ENCODE measurements around the gene FLNB. TPM values are rescaled to one million over a fixed set of nuclear protein-coding genes. Genes with fewer than 3 reads are reported as not detected.

The FLNB gene
- total and polyA plus RNA-seq, 2 of the 13 experiments (the other 11 are each of a cell fraction or from before 2014, with no cell fraction given), result 106 to 130 TPM

DNA sequence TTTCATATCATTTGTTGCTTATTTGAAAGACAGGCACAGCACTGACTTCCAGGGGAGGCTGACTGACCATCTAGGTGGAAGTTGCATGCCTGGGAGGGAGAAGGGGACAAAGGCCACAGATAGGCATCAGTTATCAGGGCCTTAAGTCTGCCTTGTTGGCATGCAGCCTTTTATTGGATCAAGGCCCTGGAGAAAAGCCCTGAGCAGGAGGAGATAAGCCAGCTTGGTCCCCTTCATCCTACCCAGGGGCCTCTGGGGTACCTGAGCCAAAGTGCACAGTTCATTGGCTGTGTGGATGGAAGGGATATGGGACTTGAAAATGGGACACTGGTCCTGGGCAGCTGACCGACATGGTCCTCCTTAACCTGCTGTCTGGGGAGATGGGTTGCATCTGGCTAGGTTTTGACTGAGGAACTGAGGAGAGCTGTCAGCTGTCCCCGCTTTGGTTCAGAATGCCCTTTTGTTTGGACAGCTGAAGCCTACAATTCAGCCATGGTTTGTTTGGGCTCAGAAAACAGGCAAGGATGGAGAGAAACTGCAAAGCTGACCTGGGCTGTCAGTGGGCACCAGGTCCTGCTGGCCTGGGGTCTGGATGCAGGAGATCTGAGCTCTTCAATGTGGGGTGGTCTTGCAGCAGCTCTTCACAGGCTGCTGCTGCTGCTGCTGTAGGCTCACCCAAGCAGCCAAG, 60.0 kb downstream of the FLNB start (continued):
- TF ChIP-seq EP300 (IDR thresholded peaks at IDR 0.05; ENCODE audit: low read depth in 2 of 2, low read length in 2 of 2) (peak in 1 of 2 experiments; percentile 56; a peak in 1 of 4 replicates), EP300 (CRISPR knock-in tag; IDR thresholded peaks at IDR 0.05; ENCODE audit: borderline replicate concordance) (no peak), HIVEP1 (CRISPR knock-in tag; IDR thresholded peaks at IDR 0.05) (no peak), ZNF274 (CRISPR knock-in tag; IDR thresholded peaks at IDR 0.05) (0 out of 2 replicates have a peak, but pooled peaks have one; percentile 53), IKZF1 (IDR thresholded peaks at IDR 0.05) (no peak), ZNF746 (CRISPR knock-in tag; IDR thresholded peaks at IDR 0.05) (no peak), ZFP62 (CRISPR knock-in tag; IDR thresholded peaks at IDR 0.05) (no peak), NR2C2 (CRISPR knock-in tag; IDR thresholded peaks at IDR 0.05; ENCODE audit: borderline replicate concordance) (no peak), ZBTB42 (CRISPR knock-in tag; IDR thresholded peaks at IDR 0.05) (no peak), MXD4 (CRISPR knock-in tag; IDR thresholded peaks at IDR 0.05) (no peak), ZIK1 (CRISPR knock-in tag; IDR thresholded peaks at IDR 0.05; ENCODE audit: borderline replicate concordance, low read depth) (no peak), SRSF9 (IDR thresholded peaks at IDR 0.05; ENCODE audit: borderline replicate concordance, insufficient read depth, low read depth, low read length, poor library complexity, severe bottlenecking) (no peak), CCDC6 (CRISPR knock-in tag; IDR thresholded peaks at IDR 0.05) (no peak)
- TF ChIP-seq, protein P1, sequence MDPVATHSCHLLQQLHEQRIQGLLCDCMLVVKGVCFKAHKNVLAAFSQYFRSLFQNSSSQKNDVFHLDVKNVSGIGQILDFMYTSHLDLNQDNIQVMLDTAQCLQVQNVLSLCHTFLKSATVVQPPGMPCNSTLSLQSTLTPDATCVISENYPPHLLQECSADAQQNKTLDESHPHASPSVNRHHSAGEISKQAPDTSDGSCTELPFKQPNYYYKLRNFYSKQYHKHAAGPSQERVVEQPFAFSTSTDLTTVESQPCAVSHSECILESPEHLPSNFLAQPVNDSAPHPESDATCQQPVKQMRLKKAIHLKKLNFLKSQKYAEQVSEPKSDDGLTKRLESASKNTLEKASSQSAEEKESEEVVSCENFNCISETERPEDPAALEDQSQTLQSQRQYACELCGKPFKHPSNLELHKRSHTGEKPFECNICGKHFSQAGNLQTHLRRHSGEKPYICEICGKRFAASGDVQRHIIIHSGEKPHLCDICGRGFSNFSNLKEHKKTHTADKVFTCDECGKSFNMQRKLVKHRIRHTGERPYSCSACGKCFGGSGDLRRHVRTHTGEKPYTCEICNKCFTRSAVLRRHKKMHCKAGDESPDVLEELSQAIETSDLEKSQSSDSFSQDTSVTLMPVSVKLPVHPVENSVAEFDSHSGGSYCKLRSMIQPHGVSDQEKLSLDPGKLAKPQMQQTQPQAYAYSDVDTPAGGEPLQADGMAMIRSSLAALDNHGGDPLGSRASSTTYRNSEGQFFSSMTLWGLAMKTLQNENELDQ (CRISPR knock-in tag; IDR thresholded peaks at IDR 0.05; ENCODE audit: borderline replicate concordance), result no peak
- TF ChIP-seq, protein P2, sequence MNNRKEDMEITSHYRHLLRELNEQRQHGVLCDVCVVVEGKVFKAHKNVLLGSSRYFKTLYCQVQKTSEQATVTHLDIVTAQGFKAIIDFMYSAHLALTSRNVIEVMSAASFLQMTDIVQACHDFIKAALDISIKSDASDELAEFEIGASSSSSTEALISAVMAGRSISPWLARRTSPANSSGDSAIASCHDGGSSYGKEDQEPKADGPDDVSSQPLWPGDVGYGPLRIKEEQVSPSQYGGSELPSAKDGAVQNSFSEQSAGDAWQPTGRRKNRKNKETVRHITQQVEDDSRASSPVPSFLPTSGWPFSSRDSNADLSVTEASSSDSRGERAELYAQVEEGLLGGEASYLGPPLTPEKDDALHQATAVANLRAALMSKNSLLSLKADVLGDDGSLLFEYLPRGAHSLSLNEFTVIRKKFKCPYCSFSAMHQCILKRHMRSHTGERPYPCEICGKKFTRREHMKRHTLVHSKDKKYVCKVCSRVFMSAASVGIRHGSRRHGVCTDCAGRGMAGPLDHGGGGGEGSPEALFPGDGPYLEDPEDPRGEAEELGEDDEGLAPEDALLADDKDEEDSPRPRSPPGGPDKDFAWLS (CRISPR knock-in tag; IDR thresholded peaks at IDR 0.05; ENCODE audit: borderline replicate concordance), result no peak
- TF ChIP-seq, protein P3, sequence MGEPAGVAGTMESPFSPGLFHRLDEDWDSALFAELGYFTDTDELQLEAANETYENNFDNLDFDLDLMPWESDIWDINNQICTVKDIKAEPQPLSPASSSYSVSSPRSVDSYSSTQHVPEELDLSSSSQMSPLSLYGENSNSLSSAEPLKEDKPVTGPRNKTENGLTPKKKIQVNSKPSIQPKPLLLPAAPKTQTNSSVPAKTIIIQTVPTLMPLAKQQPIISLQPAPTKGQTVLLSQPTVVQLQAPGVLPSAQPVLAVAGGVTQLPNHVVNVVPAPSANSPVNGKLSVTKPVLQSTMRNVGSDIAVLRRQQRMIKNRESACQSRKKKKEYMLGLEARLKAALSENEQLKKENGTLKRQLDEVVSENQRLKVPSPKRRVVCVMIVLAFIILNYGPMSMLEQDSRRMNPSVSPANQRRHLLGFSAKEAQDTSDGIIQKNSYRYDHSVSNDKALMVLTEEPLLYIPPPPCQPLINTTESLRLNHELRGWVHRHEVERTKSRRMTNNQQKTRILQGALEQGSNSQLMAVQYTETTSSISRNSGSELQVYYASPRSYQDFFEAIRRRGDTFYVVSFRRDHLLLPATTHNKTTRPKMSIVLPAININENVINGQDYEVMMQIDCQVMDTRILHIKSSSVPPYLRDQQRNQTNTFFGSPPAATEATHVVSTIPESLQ (CRISPR knock-in tag; conservative IDR thresholded peaks at IDR 0.05), result no peak
- TF ChIP-seq, protein P4, sequence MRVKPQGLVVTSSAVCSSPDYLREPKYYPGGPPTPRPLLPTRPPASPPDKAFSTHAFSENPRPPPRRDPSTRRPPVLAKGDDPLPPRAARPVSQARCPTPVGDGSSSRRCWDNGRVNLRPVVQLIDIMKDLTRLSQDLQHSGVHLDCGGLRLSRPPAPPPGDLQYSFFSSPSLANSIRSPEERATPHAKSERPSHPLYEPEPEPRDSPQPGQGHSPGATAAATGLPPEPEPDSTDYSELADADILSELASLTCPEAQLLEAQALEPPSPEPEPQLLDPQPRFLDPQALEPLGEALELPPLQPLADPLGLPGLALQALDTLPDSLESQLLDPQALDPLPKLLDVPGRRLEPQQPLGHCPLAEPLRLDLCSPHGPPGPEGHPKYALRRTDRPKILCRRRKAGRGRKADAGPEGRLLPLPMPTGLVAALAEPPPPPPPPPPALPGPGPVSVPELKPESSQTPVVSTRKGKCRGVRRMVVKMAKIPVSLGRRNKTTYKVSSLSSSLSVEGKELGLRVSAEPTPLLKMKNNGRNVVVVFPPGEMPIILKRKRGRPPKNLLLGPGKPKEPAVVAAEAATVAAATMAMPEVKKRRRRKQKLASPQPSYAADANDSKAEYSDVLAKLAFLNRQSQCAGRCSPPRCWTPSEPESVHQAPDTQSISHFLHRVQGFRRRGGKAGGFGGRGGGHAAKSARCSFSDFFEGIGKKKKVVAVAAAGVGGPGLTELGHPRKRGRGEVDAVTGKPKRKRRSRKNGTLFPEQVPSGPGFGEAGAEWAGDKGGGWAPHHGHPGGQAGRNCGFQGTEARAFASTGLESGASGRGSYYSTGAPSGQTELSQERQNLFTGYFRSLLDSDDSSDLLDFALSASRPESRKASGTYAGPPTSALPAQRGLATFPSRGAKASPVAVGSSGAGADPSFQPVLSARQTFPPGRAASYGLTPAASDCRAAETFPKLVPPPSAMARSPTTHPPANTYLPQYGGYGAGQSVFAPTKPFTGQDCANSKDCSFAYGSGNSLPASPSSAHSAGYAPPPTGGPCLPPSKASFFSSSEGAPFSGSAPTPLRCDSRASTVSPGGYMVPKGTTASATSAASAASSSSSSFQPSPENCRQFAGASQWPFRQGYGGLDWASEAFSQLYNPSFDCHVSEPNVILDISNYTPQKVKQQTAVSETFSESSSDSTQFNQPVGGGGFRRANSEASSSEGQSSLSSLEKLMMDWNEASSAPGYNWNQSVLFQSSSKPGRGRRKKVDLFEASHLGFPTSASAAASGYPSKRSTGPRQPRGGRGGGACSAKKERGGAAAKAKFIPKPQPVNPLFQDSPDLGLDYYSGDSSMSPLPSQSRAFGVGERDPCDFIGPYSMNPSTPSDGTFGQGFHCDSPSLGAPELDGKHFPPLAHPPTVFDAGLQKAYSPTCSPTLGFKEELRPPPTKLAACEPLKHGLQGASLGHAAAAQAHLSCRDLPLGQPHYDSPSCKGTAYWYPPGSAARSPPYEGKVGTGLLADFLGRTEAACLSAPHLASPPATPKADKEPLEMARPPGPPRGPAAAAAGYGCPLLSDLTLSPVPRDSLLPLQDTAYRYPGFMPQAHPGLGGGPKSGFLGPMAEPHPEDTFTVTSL (CRISPR knock-in tag; IDR thresholded peaks at IDR 0.05; ENCODE audit: borderline replicate concordance), result no peak
